ENCODE measurements around the gene OR10H4. TPM values are rescaled to one million over a fixed set of nuclear protein-coding genes. Genes with fewer than 3 reads are reported as not detected.

OR10H4 gene
- total and polyA plus RNA-seq, 5 experiments from 2014 or later, result not detected

DNA sequence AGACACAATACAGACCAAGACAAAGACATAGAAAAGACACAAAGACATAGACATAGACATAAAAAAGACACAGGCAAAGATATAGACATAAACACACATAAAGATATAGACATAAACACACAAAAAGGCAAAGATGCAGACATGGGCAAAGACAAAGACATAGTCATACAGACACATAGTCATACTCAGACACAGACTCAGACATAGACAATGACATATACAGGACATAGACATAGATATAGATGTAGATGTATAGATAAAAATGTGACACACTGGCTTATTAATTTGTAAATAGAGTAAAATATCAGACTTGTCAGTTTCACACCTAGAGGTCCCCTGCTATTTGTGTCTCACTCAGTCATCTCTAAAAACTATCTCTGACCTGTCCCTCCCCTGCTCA, 42.8 kb downstream of the OR10H4 start:
- Mint-ChIP-seq H3K36me3 (peaks cover 0 to 8% (median 0%) of the 10 kb centered on the region in 3 donors), H3K4me3 (no peak overlapping the region), H3K27ac (no peak overlapping the region), H3K9me3 (peaks cover 0 to 14% (median 6%) of the 10 kb centered on the region in 9 donors), H3K27me3 (peaks cover 22 to 51% (median 32%) of the 10 kb centered on the region in 5 donors), H3K4me1 (peaks cover 0 to 9% (median 0%) of the 10 kb centered on the region in 4 donors)
- ATAC-seq (no peak), DNase-seq (no peak)
- POLR2A ChIA-PET, result no interaction called here

DNA sequence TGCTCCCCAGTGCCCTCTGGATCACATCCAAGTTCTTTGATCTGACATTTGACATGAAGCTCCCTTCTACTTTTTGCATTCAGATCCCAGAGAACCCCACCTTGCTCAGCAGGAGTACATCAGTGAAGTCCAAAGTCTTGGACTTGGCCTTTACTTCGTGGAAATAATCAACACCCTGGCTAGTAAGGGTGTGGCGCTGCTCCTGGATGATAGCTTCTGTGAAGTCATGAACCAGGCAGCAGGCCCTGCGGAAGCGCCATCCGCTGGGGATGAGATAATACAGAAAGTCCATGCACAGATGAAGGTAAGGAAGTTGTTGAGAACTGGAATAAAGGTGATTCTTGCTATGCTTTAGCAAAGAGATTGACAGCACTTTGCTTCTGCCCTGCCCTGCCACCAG, 43.2 kb downstream of the OR10H4 start:
- POLR2A ChIA-PET, result no interaction called here
- H3K4me3 Mint-ChIP-seq, result no peak overlapping the region
- DNase-seq, result no peak
- peak overlapping the region in 1 of 10 donors; percentile 49 for H3K27ac Mint-ChIP-seq
- peaks cover 0 to 11% (median 0%) of the 10 kb centered on the region in 3 donors for H3K36me3 Mint-ChIP-seq
- H3K27me3 Mint-ChIP-seq, result peaks cover 20 to 47% (median 32%) of the 10 kb centered on the region in 5 donors
- H3K9me3 Mint-ChIP-seq, result peaks cover 0 to 14% (median 8%) of the 10 kb centered on the region in 9 donors
- no peak for ATAC-seq
- peaks cover 0 to 5% (median 0%) of the 10 kb centered on the region in 4 donors for H3K4me1 Mint-ChIP-seq

DNA sequence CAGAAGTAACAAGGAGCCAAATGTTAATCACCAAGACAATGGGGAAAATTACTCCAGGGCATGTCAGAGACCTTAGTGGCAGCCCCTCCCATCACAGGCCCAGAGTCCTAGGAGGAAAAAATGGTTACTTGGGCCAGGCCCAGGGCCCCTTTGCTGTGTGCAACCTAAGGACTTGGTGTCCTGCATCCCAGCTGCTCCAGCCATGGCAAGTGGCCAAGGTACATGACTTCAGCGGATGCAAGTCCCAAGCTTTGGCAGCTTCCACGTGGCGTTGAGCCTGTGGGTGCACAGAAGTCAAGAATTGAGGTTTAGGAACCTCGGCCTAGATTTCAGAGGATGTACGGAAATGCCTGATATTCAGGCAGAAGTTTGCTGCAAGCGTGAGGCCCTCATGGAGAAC, 46.7 kb downstream of the OR10H4 start:
- Mint-ChIP-seq H3K4me3 (no peak overlapping the region), H3K9me3 (peaks cover 0 to 14% (median 5%) of the 10 kb centered on the region in 9 donors), H3K27ac (no peak overlapping the region), H3K27me3 (peaks cover 10 to 24% (median 14%) of the 10 kb centered on the region in 5 donors), H3K36me3 (peaks cover 0 to 7% (median 0%) of the 10 kb centered on the region in 3 donors), H3K4me1 (peaks cover 0 to 1% (median 0%) of the 10 kb centered on the region in 4 donors)
- ATAC-seq, result no peak
- POLR2A ChIA-PET, result no interaction called here
- DNase-seq, result no peak

DNA sequence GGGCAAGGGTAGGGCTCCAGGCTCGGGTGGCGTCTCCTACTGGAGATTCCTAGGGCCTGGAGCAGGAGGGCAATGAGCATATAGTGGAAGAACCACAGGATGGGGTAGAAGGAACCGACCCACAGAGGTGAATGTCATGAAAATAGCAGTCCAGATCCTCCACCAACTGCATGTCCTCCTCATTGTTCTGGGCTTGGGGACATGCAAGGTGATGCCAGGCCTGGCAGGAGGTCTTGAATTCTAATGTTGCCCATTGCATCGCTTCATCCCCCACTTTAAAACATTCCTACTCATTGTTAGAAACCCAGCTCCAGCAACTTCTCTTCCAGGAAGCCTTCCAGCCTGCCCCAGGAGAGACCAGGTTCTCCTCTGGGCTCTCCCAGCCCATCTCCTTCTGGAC, 49.4 kb downstream of the OR10H4 start:
- H3K9me3 Mint-ChIP-seq, result peaks cover 0 to 8% (median 3%) of the 10 kb centered on the region in 9 donors
- DNase-seq (no peak), ATAC-seq (no peak)
- no peaks in the 10 kb centered on the region for H3K27me3 Mint-ChIP-seq
- H3K27ac Mint-ChIP-seq, result peak overlapping the region in 1 of 10 donors; percentile 45
- no peak overlapping the region for H3K4me3 Mint-ChIP-seq
- peaks cover 0 to 7% (median 0%) of the 10 kb centered on the region in 3 donors for H3K36me3 Mint-ChIP-seq
- POLR2A ChIA-PET, result no interaction called here
- H3K4me1 Mint-ChIP-seq, result peaks cover 19 to 24% (median 23%) of the 10 kb centered on the region in 4 donors

Other genes starting within 250 kb of the OR10H4 start
- gene OR10H2, start 221.0 kb upstream of the OR10H4 start, total RNA-seq, result not detected
- gene OR10H2, start 221.0 kb upstream of the OR10H4 start, polyA plus RNA-seq, result not detected
- not detected for gene OR10H3, start 211.0 kb upstream of the OR10H4 start, total RNA-seq
- not detected for gene OR10H3, start 211.0 kb upstream of the OR10H4 start, polyA plus RNA-seq
- gene OR10H5, start 161.3 kb upstream of the OR10H4 start, total RNA-seq, result not detected
- not detected for gene OR10H5, start 161.3 kb upstream of the OR10H4 start, polyA plus RNA-seq
- not detected for gene OR10H1, start 133.3 kb upstream of the OR10H4 start, total RNA-seq
- gene OR10H1, start 133.3 kb upstream of the OR10H4 start, polyA plus RNA-seq, result not detected
- not detected for gene CYP4F2, start 50.9 kb upstream of the OR10H4 start, total RNA-seq
- not detected for gene CYP4F2, start 50.9 kb upstream of the OR10H4 start, polyA plus RNA-seq
- not detected for gene CYP4F11, start 14.5 kb upstream of the OR10H4 start, total RNA-seq
- not detected for gene CYP4F11, start 14.5 kb upstream of the OR10H4 start, polyA plus RNA-seq
- 10 to 100 TPM; 57.8 to 60.4 TPM for gene TPM4, start 127.5 kb downstream of the OR10H4 start, total RNA-seq
- 10 to 100 TPM; 27.4 to 30.8 (median 29.3) TPM for gene TPM4, start 127.5 kb downstream of the OR10H4 start, polyA plus RNA-seq
- gene RAB8A, start 162.9 kb downstream of the OR10H4 start, total RNA-seq, result 10 to 100 TPM; 66.5 to 88.3 TPM
- 10 to 100 TPM; 65.6 to 69.8 (median 66.1) TPM for gene RAB8A, start 162.9 kb downstream of the OR10H4 start, polyA plus RNA-seq
- 10 to 100 TPM; 20.5 to 25.2 TPM for gene HSH2D, start 194.7 kb downstream of the OR10H4 start, total RNA-seq
- 1 to 10 TPM; 6.5 to 9.8 (median 6.7) TPM for gene HSH2D, start 194.7 kb downstream of the OR10H4 start, polyA plus RNA-seq
- gene CIB3, start 224.5 kb downstream of the OR10H4 start, total RNA-seq, result not detected
- not detected for gene CIB3, start 224.5 kb downstream of the OR10H4 start, polyA plus RNA-seq
- gene FAM32A, start 236.4 kb downstream of the OR10H4 start, total RNA-seq, result 10 to 100 TPM; 70.3 to 74.3 TPM
- 100 to 1,000 TPM; 150 to 205 (median 183) TPM for gene FAM32A, start 236.4 kb downstream of the OR10H4 start, polyA plus RNA-seq
- gene AP1M1, start 248.9 kb downstream of the OR10H4 start, total RNA-seq, result 100 to 1,000 TPM; 151 to 154 TPM
- 100 to 1,000 TPM; 195 to 288 (median 241) TPM for gene AP1M1, start 248.9 kb downstream of the OR10H4 start, polyA plus RNA-seq

Data from naive thymus-derived CD8-positive, alpha-beta T cell (primary cell).